Measurements from ENCODE around the gene PTPN6. TPM values are rescaled to one million over a fixed set of nuclear protein-coding genes. Genes with fewer than 3 reads are reported as not detected.

The PTPN6 gene
- total RNA-seq, 1 experiment from 2014 or later: 19.8 TPM

GRCh38 chr12:6965714-6966113 is 14.6 kb downstream of the PTPN6 start:
- H3K79me2 ChIP-seq (ENCODE audit: insufficient read depth, low read length): peaks cover 9% of the 10 kb centered on the region; the same call in 1 of the 2 replicates
- peak overlapping the region in 2 of 3 experiments; percentile 92; a peak in 3 of 7 replicates for H3K27ac Mint-ChIP-seq
- no peak overlapping the region for H3K18ac ChIP-seq (ENCODE audit: insufficient read length, low read depth, low read length)
- no peak overlapping the region for H3K23ac ChIP-seq (ENCODE audit: insufficient read length, low read depth, low read length)
- H4K20me1 ChIP-seq (ENCODE audit: control insufficient read depth, insufficient read depth, insufficient read length): peaks cover 2% of the 10 kb centered on the region
- H3K36me3 Mint-ChIP-seq (ENCODE audit: insufficient read depth in 1 of 3, low read depth in 3 of 3): peaks cover 39 to 59% (median 46%) of the 10 kb centered on the region in 3 experiments
- H3K27me3 Mint-ChIP-seq (ENCODE audit: low read depth): no peaks in the 10 kb centered on the region
- H3T11ph ChIP-seq (ENCODE audit: low read length): no peak overlapping the region
- no CpG with 5 or more reads among the region's 4 CpGs for WGBS (ENCODE audit: extremely low coverage, insufficient read length, low lambda C conversion rate)
- no peaks in the 10 kb centered on the region for H3K27me3 ChIP-seq (ENCODE audit: insufficient read depth, low read length)
- no peak overlapping the region for H3K4me2 ChIP-seq (ENCODE audit: insufficient read depth, insufficient read length, low read length)
- H3K4me1 Mint-ChIP-seq: peaks cover 45 to 61% of the 10 kb centered on the region in 2 experiments
- no peak overlapping the region for H3K56ac ChIP-seq (ENCODE audit: insufficient read length, low read depth, low read length)
- peaks cover 7% of the 10 kb centered on the region for H3K79me1 ChIP-seq (ENCODE audit: insufficient read depth, low read depth, low read length, poor library complexity, severe bottlenecking)
- no peak overlapping the region for H3K27ac ChIP-seq (ENCODE audit: insufficient read length, low read depth, low read length)
- H2AFZ ChIP-seq (ENCODE audit: low read length): no peak overlapping the region
- TF ChIP-seq CTCF (conservative IDR thresholded peaks at IDR 0.05): no peak
- no peak overlapping the region for H4K8ac ChIP-seq (replicated peaks; ENCODE audit: insufficient read length, low read depth, low read length)
- no peaks in the 10 kb centered on the region; a peak in 2 of 5 replicates for H3K9me3 Mint-ChIP-seq
- H2BK12ac ChIP-seq (ENCODE audit: insufficient read length, low read depth, low read length): no peak overlapping the region
- H2BK120ac ChIP-seq (ENCODE audit: low read depth, low read length, poor library complexity, severe bottlenecking): no peak overlapping the region
- no peak overlapping the region for H2BK5ac ChIP-seq (ENCODE audit: insufficient read length, low read length)
- H3K4me3 Mint-ChIP-seq: peak overlapping the region; percentile 1 to 39; a peak in 3 of 5 replicates
- no peak overlapping the region for H4K5ac ChIP-seq (ENCODE audit: insufficient read length, low read depth, low read length)
- H3K14ac ChIP-seq (ENCODE audit: insufficient read depth, low read length): no peak overlapping the region
- no peak overlapping the region for H2BK20ac ChIP-seq (ENCODE audit: low read depth, low read length, poor library complexity, severe bottlenecking)
- peaks cover 20% of the 10 kb centered on the region for H3K23me2 ChIP-seq (ENCODE audit: insufficient read length, low read depth, low read length, poor library complexity, severe bottlenecking)
- no peak overlapping the region for H4K91ac ChIP-seq (ENCODE audit: insufficient read length, low read depth, low read length)
- H3K9me3 ChIP-seq (ENCODE audit: control insufficient read depth, low read depth, low read length): no peaks in the 10 kb centered on the region
- H3K9ac ChIP-seq (ENCODE audit: extremely low read depth, insufficient read length, low read length): no peak overlapping the region
- peaks cover 6% of the 10 kb centered on the region; the same call in 1 of the 2 replicates for H3K4me1 ChIP-seq (ENCODE audit: insufficient read depth, low read length)
- no peak overlapping the region for H3K4ac ChIP-seq (ENCODE audit: low read depth, low read length)
- DNase-seq: no peak
- no peak overlapping the region for H2BK15ac ChIP-seq (ENCODE audit: low read depth, low read length)
- no peak overlapping the region for H2AK5ac ChIP-seq (ENCODE audit: insufficient read length, low read length)

All from H9 (cell line).